Cardiac fibroblast (primary cell): ENCODE measurements around the gene PTPRR.
A peak's percentile ranks its signal among the peaks of the same experiment; 100 is the strongest.

Experiments used
- DNase-seq, 2 donors: peaks; one replicate each; pipeline versions ENCODE4 v3.0.0 to v3.0.0-alpha.2; 2010; ENCODE audit warnings: low read depth in 2 of 2
- H3K4me3 ChIP-seq, 2 donors: replicated peaks in 1 of 2; 1 replicate in 1 of 2; 2 replicates in 1 of 2; pipeline ENCODE4 v1.5.1; 2011; ENCODE audit warnings: low read depth in 2 of 2, low read length in 2 of 2, mild to moderate bottlenecking in 2 of 2, moderate library complexity in 1 of 2
- TF ChIP-seq, protein P1 (sequence below): IDR thresholded peaks from one replicate; pipeline ENCODE4 v1.5.1; 2011; ENCODE audit warnings: low read depth, mild to moderate bottlenecking, low read length, inconsistent platforms

The PTPRR gene

GRCh38 chr12:70875628-70876027 is 44.9 kb downstream of the PTPRR start:
- DNase-seq = no peak
- H3K4me3 ChIP-seq = no peak overlapping the region
- TF ChIP-seq, protein P1, sequence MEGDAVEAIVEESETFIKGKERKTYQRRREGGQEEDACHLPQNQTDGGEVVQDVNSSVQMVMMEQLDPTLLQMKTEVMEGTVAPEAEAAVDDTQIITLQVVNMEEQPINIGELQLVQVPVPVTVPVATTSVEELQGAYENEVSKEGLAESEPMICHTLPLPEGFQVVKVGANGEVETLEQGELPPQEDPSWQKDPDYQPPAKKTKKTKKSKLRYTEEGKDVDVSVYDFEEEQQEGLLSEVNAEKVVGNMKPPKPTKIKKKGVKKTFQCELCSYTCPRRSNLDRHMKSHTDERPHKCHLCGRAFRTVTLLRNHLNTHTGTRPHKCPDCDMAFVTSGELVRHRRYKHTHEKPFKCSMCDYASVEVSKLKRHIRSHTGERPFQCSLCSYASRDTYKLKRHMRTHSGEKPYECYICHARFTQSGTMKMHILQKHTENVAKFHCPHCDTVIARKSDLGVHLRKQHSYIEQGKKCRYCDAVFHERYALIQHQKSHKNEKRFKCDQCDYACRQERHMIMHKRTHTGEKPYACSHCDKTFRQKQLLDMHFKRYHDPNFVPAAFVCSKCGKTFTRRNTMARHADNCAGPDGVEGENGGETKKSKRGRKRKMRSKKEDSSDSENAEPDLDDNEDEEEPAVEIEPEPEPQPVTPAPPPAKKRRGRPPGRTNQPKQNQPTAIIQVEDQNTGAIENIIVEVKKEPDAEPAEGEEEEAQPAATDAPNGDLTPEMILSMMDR = no peak

GRCh38 chr12:70854881-70855568 is 65.5 kb downstream of the PTPRR start:
- TF ChIP-seq, protein P1 = no peak
- H3K4me3 ChIP-seq = no peak overlapping the region
- DNase-seq = no peak

DNA sequence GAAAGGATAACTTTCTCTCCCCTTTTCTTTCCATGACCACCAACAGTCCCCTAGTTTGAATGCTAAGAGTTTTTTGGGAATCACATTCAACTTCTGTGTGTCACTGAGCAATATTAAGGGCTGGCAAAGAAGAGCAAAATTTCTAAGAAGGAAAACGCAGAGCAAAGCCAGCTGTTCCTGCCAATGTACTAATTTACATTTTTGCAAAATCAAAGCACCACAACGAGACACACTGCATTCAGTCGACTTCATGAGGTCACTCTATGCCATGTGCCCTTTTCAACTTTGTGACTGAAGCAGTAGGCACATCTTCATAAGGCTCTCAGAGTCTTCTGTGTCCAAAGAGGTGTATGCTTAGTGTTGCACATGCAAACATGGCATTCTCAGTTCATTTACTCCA is 66.4 kb downstream of the PTPRR start:
- DNase-seq = no peak
- TF ChIP-seq, protein P1 = no peak
- H3K4me3 ChIP-seq = no peak overlapping the region

GRCh38 chr12:70853326-70853725 is 67.2 kb downstream of the PTPRR start:
- H3K4me3 ChIP-seq = no peak overlapping the region
- DNase-seq = peak; percentile 94 to 97
- TF ChIP-seq, protein P1 = no peak

DNA sequence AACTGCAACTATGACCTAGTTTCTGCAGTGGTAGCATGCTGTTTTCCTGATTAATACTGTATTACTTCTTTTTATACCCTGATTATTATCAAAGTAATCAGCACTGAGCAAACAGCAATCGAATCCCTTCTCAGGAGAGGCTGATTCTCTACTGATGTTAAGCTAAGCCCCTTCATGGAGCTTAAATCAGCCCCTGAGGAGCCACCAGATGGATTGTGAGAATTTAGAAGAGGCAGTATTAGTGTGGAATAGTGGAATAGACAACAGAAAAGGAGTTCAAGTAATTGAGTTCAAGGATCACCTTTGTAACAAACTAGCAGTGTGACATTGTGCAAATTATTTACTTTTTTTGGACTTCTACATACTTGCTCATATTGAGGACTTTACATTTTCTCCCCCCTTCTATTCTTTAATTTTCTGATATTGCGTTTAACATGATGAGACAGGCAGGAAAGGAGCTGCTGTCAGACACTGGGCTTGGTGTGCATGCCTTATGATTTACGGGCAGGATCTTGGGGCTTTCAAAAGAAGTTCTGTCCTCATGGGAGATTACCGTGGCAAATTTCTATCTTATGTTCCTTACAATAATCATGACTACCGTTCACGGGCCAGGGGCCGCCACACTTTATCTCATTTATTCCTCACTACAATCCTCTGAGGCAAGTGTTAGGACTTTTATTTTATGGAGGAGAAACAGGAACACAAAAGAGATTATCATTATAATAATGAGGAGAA is 68.0 kb downstream of the PTPRR start:
- TF ChIP-seq, protein P1 = no peak
- DNase-seq = no peak

DNA sequence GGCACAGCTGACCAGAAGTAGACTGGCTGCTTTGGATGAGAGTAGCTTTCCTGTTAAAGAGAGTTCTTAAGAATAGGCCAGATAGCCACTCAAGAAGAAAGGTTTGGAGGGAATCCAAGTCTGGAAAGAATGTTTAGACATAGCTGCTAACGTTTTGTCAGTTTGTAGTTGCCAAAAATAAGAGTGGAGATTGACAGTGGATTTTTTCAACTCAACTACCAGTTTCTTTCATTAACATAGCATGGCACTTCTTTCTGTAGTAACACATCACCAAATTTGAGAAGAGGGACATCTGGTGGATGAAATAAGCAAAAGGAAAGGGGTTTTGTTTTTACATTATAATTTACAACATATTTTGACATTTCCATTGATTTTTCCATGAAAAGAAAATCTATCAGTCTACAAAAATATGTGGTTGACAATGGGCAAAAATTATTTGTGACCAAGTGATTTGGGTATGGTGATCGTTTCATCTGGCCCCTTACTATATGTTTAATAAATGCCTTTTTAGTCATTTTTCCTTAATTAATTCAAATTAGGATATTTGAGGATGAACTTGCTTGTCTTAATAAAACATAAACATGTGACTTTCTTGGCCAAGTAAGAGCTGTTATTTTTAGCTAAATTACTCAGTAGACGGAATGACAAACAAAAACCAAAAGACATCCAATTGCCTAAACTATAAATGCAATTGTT is 71.1 kb downstream of the PTPRR start:
- peak; percentile 79 to 90 for DNase-seq
- no peak overlapping the region for H3K4me3 ChIP-seq

More for the DNA sequence above, 68.0 kb downstream of the PTPRR start:
- no peak overlapping the region for H3K4me3 ChIP-seq

More for the DNA sequence above, 71.1 kb downstream of the PTPRR start:
- TF ChIP-seq, protein P1 = peak; percentile 54
